SKM-1 (cell line): ENCODE data around the gene MMP14.
"Not testable (repeated sequence)": the region's sequence is repeated elsewhere in the genome, so short reads cannot be mapped to it uniquely, and the experiment has no call there.

Experiments
- DNase-seq: peaks from one replicate; lab custom pipeline; 2025; ENCODE audit not compliant: unreplicated experiment; lab: John Stamatoyannopoulos, UW

The MMP14 gene

DNA sequence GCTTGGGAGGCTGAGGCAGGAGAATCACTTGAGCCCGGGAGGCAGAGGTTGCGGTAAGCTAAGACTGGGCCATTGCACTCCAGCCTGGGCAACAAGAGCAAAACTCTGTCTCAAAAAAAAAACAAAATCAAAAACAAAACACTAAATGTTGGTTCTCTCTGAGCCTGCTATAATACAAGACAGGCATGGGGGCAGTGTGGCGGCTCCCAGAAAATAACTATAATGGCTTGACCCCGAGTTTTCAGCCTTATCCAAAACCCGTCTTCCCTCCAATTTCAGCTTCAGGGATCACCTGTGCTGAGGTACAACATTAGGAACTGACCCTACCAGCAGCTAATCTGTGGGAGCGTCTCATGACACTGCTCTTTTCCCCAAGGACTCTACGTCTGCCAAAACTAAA is 22.0 kb upstream of the MMP14 start:
- no peak for DNase-seq

DNA sequence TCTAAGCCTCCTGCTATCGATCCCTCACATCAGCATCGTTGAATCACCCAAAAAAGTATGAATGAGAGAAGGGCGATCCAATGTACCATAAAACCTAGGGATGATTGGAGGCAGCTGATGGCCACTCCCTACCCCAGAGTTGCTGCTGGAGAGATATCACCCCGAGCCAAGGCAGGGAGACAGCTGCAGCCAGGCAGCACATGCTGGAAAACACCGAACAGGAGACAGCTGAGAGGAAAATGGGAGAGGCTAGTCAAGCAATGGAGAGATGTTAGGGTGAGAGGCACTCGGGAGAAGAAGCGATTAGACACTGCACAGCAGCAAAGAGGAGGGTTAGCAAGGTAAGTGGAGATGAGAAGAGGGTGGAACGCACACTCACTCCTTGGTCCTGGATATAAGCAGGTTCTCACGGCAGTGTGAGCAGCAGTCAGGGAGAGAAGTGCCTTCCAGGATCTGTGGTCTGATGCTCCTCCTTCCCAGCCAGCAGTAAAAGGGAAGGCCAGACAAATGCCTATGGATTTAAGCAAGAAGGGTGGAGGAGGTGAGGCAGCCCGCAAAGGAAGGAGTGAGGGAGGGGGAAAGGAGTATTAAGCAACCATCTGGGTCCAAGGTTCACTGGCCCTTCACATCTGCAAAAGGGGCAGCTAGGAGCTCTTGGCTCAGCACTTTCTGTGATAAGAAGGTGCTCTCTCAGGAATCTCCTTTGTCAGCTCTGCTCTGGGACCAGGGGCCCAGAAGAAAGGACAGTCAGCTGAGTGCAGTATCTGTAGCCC is 21.3 kb upstream of the MMP14 start, which contains the start of gene SLC7A7:
Gene SLC7A7, minus strand, starts transcription at position 495 of the 773 bp plus-strand sequence. CDS start 2,037 bp downstream, outside the sequence.
- peak; percentile 8 for DNase-seq

DNA sequence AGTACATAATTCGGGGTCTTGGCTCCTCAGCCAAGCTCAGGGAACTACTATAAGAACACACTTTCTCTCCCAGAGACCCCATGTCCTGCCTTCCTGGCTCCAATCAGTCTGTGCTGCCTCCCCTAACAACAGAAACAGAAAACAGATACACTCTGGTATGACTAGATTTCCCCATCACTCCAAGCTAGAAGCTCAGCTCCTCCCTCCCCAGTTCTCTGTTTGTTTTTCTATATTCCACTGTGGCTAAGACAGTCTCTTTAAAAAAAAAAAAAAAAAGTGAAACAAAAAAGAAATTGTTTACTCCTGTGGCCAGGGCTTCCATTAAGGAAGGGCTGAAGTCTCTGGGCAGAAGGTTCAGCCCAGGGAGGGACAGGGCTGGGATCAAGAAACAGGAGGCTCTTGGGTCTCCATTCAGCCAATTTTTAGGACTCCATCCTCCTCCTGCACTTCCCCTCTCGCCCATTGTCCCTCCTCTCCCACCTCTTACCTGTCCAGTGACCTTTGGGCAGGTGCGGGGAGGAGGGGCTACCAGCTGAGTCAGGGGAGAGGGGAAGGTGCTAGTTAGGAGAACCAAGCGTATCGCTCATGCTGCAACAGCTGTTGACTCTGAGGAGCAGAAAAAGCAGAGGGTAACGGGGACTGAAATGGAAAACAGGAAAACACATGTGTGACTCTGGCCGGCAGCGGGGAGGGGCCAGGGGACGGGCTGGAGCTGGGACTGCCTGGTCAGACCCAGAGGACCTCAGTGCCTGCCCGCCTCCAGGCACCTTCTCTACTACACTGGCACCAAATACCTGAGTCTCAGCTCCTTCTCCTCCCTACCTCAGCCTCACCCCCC is 17.0 kb upstream of the MMP14 start:
- no peak for DNase-seq

DNA sequence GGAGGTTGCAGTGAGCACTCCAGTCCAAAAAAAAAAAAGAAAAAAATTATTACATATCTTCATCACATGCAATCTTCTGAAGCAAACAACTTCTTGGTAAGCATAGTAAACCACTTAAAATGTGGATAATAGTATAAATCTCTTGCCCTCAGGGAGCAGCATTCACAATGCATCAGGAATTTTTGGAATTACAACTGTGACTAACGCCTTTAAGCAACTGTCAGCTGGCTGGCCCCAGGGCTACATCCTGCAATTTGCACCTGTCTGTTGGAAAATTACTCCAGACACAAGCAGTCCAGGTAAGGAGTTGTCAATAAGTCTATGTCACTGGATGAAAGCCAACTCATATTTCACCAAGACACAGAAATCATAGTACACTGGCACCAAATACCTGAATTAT is 15.7 kb upstream of the MMP14 start:
- DNase-seq: no peak

DNA sequence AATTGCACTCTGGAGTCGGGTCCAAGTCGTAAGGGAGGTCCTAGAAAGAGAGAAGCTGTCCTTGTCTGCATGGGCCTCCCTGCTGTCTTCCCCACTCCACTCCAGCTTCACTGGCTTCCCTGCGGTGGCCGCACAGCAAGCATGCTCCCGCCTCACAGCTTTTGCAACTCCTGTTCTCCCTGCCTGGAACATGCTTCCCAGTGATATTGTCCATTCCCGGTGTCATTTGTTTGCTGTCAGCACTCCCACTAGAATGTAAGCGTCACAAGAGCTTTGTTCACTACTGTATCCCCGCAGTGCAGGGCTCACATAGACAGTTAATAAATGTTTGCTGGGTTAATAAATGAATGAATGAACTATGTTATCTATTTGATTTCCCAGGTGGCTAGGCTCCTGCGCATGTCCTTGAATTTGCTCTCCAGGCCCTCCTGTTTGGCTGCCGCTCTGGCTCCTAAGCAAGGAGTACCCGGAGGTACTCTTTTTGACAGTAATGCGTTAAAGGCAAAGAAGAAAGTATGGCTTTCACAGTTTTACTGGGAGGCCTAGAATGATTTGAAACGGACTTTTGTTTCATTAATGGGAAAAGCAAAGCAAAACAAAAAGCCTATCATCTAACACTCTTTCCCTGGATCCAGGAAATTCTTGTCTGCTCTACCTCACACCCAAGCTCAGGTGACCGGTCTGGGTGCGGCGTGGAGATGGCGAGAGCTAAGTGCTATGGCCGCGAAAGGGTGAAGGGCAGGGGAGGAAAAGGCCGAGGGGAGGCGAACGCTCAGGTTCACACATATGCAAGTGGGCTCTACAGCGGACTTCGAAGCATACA is 15.0 kb upstream of the MMP14 start:
- no peak for DNase-seq

DNA sequence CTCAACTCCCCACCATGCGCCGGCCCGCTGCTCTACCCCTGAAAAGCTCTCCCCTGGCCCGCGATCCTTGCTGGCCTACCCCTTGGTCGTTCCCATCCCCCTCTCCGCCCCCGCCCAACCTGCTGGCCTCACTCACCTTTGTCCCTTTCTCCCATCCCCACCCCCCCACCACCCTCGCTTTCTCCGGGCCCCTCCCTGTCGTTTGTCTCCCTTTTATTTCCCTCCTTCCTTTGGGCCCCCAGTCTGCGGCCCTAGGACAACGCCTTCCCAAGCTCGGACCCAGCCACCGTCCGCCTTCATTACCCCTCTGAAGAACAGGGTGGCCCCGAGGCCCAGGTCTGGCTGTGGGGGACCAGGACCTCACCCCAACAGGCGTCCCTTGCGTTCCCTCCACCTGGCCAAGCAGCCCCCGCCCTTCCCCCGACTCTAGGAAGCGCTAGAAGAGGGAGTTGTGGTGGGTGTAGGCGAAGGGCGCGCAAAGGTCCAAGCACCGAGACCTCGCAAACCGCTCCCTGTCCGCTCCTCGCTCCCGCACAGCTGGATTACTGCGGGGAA is 14.3 kb upstream of the MMP14 start:
- no peak for DNase-seq

DNA sequence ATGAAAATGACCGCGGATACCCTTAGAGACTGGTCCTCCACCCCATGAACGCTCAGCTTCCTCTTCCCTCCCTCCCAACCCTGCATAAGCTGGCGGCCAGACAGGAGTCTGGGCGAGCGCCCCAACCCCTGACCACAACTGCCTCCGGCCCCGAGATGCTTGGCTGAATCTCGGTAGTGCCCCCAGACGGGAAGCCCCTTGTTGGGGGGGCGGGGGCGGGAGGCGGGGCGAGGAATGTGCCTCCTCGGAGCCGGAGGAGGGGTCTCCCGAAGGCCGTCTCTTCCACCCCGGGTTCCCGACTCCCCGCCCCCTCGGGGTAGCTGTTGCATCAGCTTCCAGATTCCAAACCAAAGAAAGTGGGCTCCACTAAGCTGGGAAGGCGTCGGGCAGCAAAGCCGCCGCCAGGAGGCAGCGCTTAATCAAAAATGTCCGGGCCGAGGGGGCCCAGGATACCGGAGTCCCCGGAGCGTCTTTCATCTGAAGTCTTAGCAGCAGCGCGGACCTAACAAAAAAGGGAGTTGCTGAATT is 13.8 kb upstream of the MMP14 start:
- DNase-seq: peak; percentile 6

DNA sequence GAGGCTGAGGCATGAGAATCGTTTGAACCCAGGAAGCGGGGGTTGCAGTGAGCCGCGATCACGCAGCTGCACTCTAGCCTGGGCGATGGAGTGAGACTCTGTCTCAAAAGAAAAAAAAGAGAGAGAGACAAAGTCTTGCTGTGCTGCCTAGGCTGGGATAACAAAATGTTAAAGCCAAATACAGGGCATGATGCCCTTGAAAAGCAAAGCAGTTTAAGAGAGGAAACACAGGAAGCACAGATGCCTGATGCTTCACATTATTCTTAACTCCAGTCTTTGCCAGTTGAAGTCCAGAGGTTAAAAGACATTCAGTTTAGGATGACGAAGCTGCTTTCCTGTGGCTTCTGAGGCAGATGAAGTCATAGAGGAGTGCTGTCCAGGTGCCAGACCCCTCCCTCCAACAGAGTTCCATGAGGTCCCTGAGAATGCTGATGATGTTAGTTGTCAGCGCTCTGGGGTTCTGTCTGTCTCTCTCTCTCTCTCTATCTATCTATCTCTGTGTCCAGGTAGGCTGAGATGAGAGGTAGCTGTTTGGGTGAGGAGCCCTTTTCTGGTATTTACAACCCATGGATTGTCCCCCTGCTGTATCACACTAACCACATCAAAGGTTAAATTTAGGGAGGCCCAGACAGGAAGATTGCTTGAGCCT is 11.6 kb upstream of the MMP14 start:
- DNase-seq: no peak

DNA sequence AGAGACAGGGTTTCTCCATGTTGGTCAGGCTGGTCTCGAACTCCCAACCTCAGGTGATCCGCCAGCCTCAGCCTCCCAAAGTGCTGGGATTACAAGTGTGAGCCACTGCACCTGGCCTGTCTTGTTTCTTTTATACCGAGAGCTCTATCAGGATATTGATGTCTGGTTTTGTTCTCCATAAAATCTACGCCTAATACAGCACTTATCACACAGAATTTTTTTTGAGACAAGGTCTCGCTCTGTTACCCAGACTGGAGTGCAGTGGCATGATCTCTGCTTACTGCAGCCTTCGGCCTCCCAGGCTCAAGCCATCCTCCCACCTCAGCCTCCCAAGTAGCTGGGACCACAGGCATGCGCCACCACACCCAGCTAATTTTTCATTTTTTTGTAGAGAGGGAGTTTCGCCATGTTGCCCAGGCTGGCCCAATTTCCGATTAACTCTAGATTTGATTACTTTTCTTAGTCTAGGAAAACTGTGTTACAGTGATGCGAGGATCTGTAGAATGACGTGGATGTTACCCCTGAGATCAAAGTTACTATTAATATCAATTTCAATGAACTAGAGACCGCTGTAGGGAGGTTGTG is 7.2 kb upstream of the MMP14 start:
- DNase-seq: not testable (repeated sequence)

DNA sequence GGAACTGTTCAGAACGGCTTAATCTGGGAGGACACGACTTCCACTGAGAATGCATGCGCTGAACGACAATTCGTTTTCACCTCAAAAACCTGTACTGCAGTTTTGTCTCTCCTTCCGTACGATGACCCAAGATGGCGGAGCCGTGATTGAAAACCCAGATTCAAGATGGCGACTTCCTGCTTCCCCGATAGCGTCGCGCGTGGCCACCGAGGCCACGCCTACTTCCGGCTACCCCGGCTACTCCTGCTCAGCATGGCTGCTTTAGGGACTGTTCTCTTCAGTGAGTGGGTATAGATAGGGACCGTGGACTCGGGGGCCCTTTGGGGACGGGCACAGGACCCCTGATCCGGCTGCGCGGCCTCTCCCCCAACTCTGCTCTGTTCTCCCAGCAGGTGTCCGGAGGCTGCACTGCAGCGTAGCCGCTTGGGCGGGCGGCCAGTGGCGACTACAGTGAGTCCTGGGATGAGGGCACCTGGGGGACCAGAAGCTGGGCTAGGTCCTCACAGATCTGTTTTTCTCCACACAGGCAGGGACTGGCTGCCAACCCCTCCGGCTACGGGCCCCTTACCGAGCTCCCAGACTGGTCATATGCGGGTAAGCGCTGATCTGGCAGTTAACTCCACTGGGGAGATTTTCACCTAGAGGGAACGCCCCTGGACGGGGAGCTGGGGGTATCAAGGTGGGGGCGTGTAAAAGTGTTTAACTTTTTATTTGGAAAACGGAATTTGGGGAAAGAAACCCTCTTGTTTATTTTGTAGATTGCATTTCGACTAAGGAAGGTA is 6.5 kb upstream of the MMP14 start, which contains the start of gene MRPL52:
Gene MRPL52, plus strand, starts transcription at position 227 of the 782 bp plus-strand sequence. Its CDS starts 26 bp downstream, at position 253.
- peak; percentile 45 for DNase-seq

DNA sequence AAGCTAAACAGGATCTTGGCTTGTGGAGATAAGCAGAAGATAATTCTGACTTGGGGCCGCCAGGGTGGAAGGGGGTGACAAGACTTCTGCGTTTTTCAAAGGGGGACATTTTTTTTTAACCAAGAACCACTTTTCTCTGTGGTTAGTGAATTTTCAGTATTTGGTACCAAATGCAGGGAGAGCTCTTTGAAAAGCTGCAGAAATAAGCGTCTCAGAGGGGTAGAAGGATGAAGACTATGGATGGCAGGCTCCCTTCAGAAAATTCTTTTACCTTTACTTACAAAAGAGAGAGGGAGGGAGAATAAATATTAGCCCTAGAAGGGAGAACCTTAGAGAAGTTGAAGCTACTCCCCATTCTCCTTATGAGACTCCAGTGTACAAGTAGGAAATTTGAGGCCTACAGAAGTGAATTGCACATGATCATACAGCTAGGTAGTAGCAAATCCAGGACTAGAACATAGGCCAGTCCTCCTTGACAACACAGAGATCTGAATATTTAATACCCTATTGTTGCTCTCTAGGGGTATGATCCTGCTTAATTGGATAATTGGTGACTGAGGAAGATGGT is 5.9 kb upstream of the MMP14 start:
- no peak for DNase-seq

DNA sequence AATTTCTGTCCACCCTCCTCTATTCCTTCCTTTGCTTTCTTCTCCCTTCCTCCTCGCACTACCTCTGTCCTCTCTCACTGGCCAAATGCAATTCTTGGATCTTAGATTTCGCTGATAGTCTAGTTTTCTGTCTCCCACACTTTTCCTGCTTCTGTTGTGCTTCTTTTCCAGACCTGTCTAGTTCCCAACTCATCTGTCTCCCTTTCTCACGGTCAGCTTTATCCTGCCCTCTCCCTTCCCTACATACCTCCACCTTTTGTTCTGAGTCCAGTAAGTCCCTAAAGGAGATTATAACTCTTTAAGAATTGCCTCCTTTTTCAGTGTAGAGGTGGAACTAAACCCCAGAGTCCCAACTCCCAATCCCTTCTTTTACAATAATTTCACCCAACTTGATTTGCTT is 880 bp upstream of the MMP14 start:
- no peak for DNase-seq

DNA sequence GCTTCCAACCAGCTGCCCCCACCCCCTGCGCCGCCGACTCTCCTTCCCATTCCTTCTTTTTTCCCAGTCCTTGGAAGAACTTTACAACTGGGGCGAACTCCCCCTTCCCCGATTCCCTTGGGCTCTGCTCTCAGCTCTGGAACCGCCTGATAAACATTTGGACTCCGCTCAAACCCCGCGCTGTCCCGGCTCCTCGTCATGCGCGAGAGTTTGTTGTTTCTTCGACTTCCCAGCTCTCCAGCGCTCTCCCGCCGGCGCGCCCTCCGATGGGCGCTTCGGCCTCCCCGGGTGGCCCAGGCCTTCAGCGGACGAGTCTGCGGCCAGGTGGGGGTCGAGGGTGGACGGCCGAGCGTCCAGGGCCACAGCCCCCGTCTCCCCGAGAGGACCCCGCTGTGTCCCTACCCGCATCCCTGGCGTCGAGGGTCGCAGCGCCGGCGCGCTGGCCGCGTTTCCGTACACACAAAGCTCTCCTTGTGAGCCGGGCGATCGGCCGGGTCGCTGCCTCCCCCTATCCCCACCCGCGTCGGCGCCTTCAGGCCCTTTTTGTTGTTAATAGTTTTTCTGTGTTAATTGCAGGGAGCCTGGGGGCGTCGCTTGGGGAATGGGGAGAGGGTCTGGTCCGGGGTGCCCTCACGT is 847 bp downstream of the MMP14 start:
- no peak for DNase-seq

DNA sequence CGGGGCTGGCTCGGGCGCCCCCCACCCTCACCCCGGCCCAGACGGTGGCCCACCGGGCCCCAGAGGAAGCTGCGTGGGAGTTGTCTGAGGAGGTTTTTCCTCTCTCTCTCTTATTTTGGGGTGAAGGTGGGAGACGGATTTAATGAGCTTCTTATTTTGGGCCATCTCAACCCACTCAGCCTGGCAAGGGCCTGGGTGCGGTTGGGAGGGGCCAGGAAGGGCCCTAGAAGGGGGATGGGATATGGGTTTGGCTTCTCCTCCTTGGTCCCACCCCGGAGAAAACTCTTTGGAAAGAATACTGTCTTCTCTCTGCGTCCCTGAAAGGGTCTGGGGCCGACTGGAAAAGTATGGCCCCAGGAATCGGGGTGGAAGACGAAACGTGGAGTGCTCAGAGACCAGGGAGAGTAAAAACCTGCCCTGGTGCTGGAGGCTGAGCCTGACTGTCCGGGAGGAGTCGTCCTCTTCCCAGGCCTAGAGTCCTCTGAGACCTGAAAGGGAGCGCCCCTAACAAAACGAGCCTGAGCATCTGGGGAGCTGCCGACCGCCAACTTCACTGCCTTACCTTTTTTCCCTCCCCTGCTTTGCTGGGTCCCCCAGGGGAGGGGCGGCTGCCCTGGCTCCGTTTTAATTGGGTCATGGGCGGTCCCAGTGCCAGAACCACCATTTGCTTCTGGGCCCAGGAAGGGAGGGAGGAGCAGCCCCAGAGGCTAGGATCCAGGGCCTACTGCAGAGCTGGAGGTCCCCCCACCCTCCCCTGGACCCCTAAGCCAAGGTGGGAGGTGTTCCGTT is 1.6 kb downstream of the MMP14 start:
- DNase-seq: no peak

DNA sequence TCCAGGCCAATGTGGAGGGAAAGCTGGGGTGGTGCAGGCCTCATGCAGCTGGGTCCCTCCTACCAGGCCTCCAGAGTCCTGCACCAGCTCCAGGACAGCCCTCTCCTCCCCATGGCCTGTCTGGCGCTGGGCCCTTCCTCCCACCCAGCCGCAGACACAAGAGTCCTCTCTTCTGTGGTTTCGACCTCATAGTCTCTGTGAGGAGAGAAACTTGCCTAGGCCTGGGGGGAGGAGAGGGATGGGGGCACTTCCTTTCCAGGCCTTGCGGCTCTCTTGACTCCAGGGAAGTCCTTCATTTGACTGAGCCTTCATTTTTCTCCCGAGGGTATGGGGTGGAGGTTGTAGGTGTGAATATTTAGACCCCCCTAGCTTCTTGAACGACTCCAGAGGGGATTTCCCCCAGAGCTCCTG is 2.3 kb downstream of the MMP14 start:
- peak; percentile 12 for DNase-seq

DNA sequence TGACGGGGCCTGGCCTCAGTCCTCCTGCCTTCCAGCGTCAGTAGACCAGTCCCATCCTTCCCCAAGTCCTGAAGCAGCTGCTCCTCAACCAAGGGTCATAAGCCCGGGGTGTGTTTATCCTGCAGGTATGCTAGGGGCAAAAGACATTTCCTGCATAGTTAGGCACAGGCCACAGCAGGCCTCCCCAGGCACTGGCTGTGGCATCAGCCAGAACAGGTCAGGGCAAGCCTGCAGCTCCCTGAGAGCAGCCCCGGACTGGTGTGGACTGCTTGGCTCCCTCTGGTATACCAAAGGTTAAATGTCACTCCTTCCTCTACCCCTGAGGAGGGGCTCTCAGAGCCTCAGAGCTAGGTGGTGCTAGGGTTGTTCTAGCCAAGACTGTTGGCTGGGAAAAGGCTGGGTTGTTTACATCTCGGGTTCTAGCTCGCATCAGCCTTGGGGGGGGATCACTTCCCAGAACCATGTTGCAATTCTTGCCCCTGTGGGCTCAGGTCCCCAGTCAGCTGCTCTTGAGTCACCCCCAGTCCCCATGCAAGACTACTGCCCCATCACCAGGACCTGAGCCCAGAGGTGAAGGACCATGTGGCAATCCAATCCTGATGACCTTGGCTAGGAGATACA is 2.9 kb downstream of the MMP14 start:
- DNase-seq: no peak

DNA sequence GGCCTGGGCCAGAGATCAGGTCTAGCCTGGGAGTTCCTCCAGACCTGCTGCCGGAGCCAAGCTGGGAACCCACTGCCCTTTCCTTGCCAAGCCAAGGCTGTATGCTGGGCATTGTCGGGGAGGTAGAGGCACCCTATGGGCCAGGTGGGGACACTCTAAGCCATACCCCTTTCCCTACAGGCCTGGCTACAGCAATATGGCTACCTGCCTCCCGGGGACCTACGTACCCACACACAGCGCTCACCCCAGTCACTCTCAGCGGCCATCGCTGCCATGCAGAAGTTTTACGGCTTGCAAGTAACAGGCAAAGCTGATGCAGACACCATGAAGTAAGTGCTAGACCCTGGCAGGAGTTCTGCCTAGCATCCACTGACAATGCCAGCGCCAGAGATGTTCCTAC is 4.9 kb downstream of the MMP14 start:
- no peak for DNase-seq
